DMS53 treated with DMSO at 0.1 percent for 48 hours (cell line): ENCODE measurements around the gene SMAD4.
"Not testable (repeated sequence)": the region's sequence is repeated elsewhere in the genome, so short reads cannot be mapped to it uniquely, and the experiment has no call there.

Experiments
- DNase-seq: peaks from one replicate; lab custom pipeline; 2025; ENCODE audit not compliant: unreplicated experiment; lab: John Stamatoyannopoulos, UW

SMAD4 gene

GRCh38 chr18:51108330-51108729 lies 78.3 kb downstream of the SMAD4 start:
- DNase-seq: no peak

DNA sequence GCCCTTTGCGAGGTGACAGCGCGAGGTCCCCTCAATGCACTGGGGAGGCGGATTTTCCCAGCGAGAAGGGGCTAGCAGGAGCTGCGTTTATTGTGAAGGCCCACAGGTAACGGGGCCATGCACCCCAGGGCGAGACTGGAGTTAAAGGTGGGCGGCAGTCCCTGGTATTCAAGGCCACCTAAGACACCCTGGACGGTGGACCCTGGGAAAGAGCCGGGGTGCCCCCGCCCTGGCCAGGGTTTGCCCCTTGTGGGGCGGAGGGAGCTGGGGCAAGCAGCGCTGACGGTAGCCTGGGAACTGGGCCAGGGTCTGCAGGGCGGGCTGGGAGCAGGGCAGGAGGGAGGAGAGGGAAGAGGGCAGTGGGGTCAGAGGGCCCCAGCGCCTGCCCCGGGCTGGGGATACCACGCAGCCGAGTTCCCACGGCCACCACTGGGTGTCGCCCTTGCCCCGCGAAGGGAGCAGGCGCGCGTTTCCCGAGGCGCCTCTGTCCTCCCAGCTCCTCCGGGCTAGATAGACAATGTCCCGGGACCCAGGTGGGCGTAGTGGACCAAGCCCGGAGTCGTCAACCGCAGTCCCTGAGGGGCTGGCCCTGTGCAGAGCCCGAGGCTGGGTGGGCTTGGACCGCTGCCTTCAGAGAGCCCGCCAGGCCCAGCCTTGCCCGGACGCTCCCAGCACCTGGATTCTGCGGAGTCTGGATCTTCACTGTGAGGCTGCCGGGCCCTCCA lies 80.2 kb downstream of the SMAD4 start:
- peak; percentile 60 for DNase-seq

DNA sequence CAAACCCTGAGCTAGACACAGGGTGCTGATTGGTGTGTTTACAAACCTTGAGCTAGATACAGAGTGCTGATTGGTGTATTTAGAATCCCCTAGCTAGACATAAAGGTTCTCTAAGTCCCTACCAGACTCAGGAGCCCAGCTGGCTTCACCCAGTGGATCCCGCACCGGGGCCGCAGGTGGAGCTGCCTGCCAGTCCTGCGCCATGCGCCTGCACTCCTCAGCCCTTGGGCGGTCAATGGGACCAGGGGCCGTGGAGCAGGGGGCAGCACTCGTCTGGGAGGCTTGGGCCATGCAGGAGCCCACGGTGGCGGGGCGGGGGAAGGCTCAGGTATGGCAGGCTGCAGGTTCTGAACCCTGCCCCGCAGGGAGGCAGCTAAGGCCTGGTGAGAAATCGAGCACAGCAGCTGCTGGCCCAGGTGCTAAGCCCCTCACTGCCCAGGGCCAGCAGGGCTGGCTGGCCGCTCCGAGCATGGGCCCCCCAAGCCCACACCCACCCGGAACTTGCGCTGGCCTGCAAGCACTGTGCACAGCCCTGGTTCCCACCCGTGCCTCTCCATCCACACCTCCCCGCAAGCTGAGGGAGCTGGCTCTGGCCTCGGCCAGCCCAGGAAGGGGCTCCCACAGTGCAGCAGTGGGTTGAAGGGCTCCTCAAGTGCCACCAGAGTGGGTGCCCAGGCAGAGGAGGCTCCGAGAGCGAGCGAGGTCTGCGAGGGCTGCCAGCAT lies 81.8 kb downstream of the SMAD4 start:
- not testable (repeated sequence) for DNase-seq

DNA sequence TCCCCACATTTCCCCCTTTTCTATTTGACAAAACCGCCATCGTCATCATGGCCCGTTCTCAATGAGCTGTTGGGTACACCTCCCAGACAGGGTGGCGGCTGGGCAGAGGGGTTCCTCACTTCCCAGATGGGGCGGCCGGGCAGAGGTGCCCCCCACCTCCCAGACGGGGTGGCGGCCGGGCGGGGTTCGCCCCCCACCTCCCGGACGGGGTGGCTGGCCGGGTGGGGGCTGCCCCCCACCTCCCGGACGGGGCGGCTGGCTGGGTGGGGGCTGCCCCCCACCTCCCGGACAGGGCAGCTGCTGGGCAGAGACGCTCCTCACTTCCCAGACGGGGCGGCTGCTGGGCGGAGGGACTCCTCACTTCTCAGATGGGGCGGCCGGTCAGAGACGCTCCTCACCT lies 87.0 kb downstream of the SMAD4 start:
- DNase-seq: not testable (repeated sequence)

- not testable (repeated sequence) for DNase-seq
Measured at GRCh38 chr18:51119561-51119960, 89.5 kb downstream of the SMAD4 start.

- not testable (repeated sequence) for DNase-seq
Measured at GRCh38 chr18:51119976-51120375, 90.0 kb downstream of the SMAD4 start.

- DNase-seq: no peak
Measured at GRCh38 chr18:51120809-51121596, 91.0 kb downstream of the SMAD4 start.

GRCh38 chr18:51121597-51121857 lies 91.5 kb downstream of the SMAD4 start:
- no peak for DNase-seq

- no peak for DNase-seq
Measured at GRCh38 chr18:51122266-51123045, 92.4 kb downstream of the SMAD4 start.

GRCh38 chr18:51123046-51123395 lies 93.0 kb downstream of the SMAD4 start:
- no peak for DNase-seq

DNA sequence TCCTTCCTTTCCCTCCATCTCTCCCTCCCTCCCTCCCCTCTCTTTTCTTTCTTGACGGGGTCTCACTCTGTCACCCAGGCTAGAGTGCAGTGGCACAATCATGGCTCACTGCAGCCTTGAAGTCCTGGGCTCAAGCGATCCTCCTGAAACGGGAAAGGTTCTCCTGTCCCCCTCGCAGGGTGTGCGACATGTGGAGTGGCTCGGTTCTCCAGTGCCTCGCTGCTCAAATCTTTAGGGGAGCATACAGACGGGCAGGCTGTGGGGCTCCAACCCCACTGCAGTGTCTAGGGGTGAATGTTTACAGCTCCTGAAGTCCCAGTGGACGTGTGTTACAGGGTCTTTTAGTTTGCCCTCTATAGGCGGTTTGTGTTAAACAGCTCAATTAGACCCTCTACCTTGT lies 93.5 kb downstream of the SMAD4 start:
- no peak for DNase-seq

DNA sequence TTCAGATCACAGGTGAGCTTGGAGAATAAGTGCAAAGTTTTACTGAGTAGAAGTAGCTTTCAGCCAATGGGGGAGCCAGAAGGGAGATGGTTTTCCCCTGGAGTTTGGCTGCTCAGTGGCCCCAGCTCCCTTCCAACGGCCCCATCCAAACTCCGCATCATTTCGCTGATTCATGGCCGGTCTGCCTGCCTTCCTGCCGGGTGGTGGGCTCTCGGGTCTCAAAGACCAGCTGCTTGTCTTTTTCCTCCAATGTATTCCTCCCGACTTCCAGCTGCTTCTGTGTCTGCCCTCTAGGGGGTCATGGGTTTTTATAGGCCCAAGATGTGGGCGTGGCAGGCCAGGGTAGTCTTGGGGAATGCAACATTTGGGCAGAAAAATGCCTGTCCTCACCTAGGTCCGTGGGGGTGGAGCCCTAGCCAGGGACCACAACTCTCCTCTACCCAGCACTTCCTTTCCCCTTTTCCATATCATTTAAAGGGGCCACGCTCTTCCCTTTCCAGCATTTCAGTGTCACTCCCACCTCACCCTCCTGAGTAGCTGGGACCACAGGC lies 94.0 kb downstream of the SMAD4 start:
- no peak for DNase-seq

DNA sequence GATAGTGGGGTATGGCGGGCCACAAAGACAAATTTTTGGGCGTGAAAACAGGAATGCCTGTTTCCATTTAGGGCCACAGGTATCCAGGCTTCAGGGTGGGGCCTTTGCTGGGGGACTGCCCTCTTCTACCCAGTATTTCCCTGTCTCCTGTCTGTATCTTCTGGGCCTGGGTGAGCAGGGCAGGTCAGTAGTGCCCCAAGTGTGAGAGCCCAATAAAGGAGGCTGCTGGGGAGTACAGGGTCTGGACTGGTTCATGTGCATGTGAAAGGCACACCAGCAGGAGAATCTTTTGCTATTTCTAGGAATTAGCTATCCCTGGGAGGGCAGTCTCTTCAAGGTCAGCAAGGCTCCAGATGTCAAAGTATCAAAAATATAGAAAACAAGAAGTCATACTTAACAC lies 96.0 kb downstream of the SMAD4 start:
- no peak for DNase-seq

- no peak for DNase-seq
Measured at GRCh38 chr18:51127664-51128063, 97.7 kb downstream of the SMAD4 start.

GRCh38 chr18:51128533-51128932 lies 98.5 kb downstream of the SMAD4 start:
- DNase-seq: no peak

- DNase-seq: no peak
Measured at GRCh38 chr18:51132256-51132935, 102.4 kb downstream of the SMAD4 start.

- DNase-seq: no peak
Measured at GRCh38 chr18:51133580-51134160, 103.7 kb downstream of the SMAD4 start.
